Endothelial cell (in vitro differentiated cells): ENCODE results near the gene TYW1. TPM values are rescaled to one million over a fixed set of nuclear protein-coding genes. Genes with fewer than 3 reads are reported as not detected.
"Not testable (repeated sequence)": the region's sequence is repeated elsewhere in the genome, so short reads cannot be mapped to it uniquely, and the experiment has no call there.

Experiments used
- DNase-seq: peaks from one replicate; pipeline ENCODE4 v3.0.0; 2021; ENCODE audit warnings: low spot score
- H3K27ac Mint-ChIP-seq: one replicate; pipeline ENCODE4 v1.8.0; 2021; ENCODE audit warnings: mixed read lengths, inconsistent platforms; ENCODE audit not compliant: unreplicated experiment
- H3K27me3 Mint-ChIP-seq: one replicate; pipeline ENCODE4 v1.8.0; 2021; ENCODE audit warnings: mild to moderate bottlenecking, moderate library complexity, mixed read lengths, inconsistent platforms; ENCODE audit not compliant: unreplicated experiment
- H3K36me3 Mint-ChIP-seq: one replicate; pipeline ENCODE4 v1.8.0; 2021; ENCODE audit warnings: mild to moderate bottlenecking, low read depth, mixed read lengths, inconsistent platforms; ENCODE audit not compliant: unreplicated experiment
- H3K4me1 Mint-ChIP-seq: one replicate; pipeline ENCODE4 v1.8.0; 2021; ENCODE audit warnings: mild to moderate bottlenecking, mixed read lengths, inconsistent platforms; ENCODE audit not compliant: unreplicated experiment
- H3K4me3 Mint-ChIP-seq: one replicate; pipeline ENCODE4 v1.8.0; 2021; ENCODE audit warnings: mild to moderate bottlenecking, mixed read lengths, inconsistent platforms; ENCODE audit not compliant: unreplicated experiment
- H3K9me3 Mint-ChIP-seq: one replicate; pipeline ENCODE4 v1.8.0; 2021; ENCODE audit warnings: mixed read lengths, inconsistent platforms; ENCODE audit not compliant: unreplicated experiment
- total RNA-seq: library from RNA; stranded (reverse); fragmentation: NEBNext Ultra II Directional; extraction: Animal tissue kit (Norgen Biotek cat#: 25700); gene quantifications from one replicate; pipeline ENCODE4 v1.2.1, GENCODE V29; 2021; ENCODE audit not compliant: unreplicated experiment

TYW1 gene
- total RNA-seq, 1 donor from 2014 or later = 12.8 TPM

DNA sequence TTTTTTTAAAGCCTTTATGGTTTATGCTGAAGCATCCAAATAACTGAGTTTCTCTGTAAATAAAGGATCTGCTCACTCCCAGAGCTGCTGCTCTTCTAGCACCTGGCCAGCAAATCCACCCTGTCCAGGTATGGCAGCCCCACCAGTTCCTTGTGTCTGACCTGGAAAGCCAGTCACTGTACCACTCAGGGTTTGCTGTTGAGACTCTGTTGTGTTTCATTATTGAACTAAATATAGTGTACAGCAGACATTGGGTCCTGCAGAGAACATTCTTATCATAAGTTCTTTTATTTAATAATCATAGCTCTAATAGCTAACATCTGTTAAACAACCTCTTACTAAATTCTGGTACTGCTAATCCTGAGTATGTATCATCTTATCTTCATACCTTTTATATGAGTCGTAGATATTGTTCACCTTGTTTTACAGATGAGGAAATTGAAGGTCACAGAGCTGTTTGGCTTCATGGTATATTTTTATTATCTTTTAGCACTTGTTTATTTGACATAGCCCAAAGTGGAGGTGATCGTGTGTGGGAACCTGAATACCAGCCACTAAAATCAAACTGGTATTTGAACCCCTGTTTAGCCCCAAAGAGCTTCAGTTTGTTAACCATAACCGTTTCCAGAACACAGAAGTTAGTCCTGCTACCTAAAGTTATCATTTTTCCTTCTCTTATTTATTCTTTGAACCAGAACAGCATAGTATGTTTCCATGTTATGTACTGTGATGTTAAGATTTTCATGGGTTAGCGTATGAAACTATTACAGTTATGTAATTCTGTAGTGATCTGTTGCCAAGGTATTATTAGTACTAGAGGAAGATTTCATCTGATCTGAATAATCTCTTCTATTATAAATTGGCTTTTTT, 139.2 kb downstream of the TYW1 start:
- not testable (repeated sequence) for H3K4me3 Mint-ChIP-seq, H3K36me3 Mint-ChIP-seq, H3K27ac Mint-ChIP-seq, H3K9me3 Mint-ChIP-seq, H3K4me1 Mint-ChIP-seq, H3K27me3 Mint-ChIP-seq, DNase-seq

DNA sequence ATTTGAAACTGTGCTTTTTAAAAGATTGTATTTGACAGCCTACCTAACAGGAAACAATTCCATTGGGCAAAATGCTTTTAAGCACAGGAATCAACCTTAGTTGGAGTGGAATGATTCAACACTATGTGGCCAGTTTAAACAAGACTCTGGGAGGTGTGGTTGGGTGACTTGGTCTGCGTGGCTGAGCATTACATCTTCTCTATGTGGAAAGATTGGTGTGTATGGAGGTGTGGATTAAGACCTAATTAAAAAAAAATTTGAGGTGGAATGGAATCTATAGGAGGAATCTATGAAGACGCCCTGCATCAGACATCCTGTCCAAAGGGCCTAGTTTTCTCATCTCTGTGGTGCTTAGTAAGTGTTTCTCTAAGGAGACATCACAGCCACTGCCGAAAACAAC, 140.9 kb downstream of the TYW1 start:
- H3K27ac Mint-ChIP-seq, H3K36me3 Mint-ChIP-seq: not testable (repeated sequence)

DNA sequence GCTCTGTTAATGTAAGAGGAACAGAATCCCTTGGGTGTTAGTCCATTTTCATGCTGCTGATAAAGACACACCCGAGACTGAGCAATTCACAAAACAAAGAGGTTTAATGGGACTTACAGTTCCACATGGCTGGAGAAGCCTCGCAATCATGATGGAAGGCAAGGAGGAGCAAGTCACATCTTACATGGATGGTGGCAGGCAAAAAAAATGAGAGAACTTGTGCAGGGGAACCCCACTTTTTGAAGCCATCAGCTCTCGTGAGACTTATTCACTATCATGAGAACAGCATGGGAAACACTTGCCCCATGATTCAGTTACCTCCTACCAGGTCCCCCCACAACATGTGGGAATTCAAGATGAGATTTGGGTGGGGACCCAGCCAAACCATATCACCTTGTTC, 143.2 kb downstream of the TYW1 start:
- H3K4me1 Mint-ChIP-seq, DNase-seq, H3K36me3 Mint-ChIP-seq, H3K27me3 Mint-ChIP-seq, H3K4me3 Mint-ChIP-seq, H3K27ac Mint-ChIP-seq, H3K9me3 Mint-ChIP-seq: not testable (repeated sequence)

More for the DNA sequence above, 140.9 kb downstream of the TYW1 start:
- not testable (repeated sequence) for H3K4me3 Mint-ChIP-seq, H3K27me3 Mint-ChIP-seq, H3K9me3 Mint-ChIP-seq, DNase-seq, H3K4me1 Mint-ChIP-seq

DNA sequence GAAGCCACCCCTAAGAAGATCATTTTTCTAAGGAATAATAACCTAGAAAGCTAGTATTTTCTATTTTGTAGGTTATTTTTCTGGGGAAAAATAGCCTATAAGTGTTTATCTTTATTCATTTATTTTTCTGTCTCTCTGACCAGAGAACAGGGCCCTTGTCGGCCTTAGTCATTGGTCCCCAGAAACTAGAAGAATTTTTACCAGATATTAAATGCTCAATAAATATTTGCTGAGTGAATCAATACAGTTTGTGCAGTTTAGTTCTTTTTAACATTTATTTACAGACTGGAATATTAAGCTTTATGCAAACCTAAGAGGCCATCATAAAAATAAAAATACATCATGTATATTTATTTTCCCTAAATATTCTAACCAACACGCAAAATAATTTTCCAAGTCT, 144.4 kb downstream of the TYW1 start:
- not testable (repeated sequence) for H3K27ac Mint-ChIP-seq, DNase-seq, H3K4me3 Mint-ChIP-seq, H3K4me1 Mint-ChIP-seq, H3K36me3 Mint-ChIP-seq, H3K9me3 Mint-ChIP-seq, H3K27me3 Mint-ChIP-seq

DNA sequence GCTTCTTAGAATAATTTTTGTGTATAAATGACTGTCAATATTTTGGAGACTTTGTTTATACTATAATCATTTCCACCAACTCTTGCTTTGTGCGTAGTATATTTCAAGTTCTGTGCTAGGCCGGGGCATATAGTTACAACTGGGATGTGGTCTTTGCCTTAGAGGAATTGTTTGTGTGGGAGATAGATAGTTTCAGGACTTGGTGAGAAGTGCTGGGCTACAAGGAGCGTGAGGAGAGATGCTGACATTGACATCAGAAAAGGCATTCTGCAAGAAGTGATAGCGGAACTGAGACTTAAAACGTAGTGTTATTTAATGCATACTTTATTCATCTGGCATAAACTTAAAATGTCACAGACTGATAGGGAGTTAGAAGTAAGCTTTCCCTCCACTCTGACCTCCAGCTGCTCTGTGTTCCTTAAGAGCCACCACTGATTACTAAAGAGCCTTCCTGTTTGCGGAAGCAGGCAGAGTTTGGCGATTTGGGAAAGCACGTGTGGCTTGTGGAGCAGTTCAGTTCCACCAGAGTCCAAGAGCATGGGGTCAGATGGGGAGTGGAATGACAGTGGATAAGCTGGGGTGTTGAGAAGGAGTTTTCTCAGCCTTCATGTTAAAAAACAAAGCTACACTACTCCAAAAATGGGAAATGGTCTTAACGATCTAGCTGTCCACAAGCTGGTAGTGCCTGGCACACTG, 146.6 kb downstream of the TYW1 start:
- not testable (repeated sequence) for H3K9me3 Mint-ChIP-seq, DNase-seq, H3K4me1 Mint-ChIP-seq, H3K4me3 Mint-ChIP-seq, H3K27me3 Mint-ChIP-seq, H3K36me3 Mint-ChIP-seq
- H3K27ac Mint-ChIP-seq = peak overlapping the region; percentile 2

DNA sequence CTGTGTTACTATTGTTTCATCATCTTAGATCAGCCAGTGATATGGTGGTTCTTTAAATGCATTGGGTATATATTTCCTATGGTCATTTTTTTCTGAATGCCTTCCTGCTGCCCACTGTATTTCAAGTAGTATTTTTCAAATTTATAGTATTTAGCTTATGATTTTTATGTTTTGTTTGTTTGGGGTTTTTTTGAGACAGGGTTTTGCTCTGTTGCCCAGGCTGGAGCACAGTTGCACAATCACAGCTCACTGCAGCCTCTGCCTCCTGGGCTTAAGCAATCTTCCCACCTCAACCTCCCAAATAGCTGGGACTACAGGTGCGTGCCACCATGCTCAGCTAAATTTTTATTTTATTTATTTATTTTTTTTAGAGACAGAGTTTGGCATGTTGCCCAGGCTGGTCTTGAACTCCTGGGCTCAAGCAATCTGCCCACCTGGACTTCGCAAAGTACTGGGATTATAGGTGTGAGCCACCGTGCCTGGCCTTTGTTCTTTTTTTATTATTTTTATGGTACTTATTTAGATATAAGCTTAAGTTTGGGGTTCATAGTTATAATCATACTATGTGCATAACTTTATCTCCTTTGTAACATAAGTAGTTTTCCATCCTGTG, 149.1 kb downstream of the TYW1 start:
- not testable (repeated sequence) for H3K27me3 Mint-ChIP-seq, H3K27ac Mint-ChIP-seq, DNase-seq, H3K9me3 Mint-ChIP-seq, H3K4me3 Mint-ChIP-seq, H3K4me1 Mint-ChIP-seq, H3K36me3 Mint-ChIP-seq

DNA sequence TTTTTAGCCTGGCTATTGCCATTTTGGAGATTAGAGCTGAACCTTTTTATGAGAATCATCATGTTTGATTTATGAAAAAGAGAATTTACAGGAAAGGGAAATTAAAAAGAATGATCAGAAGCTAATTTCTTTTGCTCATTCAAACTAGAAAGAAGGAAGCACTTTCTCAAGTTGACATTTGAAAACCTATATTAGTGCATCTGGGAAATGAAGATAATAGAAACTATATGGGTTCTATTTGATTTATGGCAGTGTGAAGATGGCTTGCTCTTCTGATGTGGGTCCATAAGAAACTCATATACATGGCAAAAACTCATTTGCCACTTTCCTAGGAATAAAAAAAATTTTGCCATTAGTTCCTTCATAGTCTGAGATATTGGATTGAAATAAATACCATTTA, 152.5 kb downstream of the TYW1 start:
- H3K27me3 Mint-ChIP-seq, H3K27ac Mint-ChIP-seq, H3K4me3 Mint-ChIP-seq, H3K36me3 Mint-ChIP-seq, H3K9me3 Mint-ChIP-seq, DNase-seq, H3K4me1 Mint-ChIP-seq: not testable (repeated sequence)

DNA sequence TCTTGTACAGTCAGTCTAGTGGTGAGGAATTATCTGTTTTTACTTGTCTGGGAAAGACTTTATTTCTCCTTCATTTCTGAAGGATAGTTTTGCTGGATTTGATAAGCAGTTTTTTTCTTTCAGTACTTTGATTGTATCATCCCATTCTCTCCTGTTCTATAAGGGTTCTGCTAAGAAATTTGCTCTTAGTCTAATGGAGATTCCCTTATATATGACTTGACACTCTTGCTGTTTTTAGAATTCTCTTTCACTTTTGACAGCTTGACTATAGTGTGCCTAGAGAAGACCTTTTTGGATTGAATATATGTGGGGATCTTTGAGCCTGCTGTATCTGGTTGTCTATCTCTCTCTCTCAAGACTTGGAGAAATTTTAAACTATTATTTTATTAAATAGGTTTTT, 157.7 kb downstream of the TYW1 start:
- not testable (repeated sequence) for DNase-seq, H3K4me3 Mint-ChIP-seq, H3K4me1 Mint-ChIP-seq, H3K27me3 Mint-ChIP-seq, H3K27ac Mint-ChIP-seq, H3K9me3 Mint-ChIP-seq
- H3K36me3 Mint-ChIP-seq = peaks cover 14% of the 10 kb centered on the region

DNA sequence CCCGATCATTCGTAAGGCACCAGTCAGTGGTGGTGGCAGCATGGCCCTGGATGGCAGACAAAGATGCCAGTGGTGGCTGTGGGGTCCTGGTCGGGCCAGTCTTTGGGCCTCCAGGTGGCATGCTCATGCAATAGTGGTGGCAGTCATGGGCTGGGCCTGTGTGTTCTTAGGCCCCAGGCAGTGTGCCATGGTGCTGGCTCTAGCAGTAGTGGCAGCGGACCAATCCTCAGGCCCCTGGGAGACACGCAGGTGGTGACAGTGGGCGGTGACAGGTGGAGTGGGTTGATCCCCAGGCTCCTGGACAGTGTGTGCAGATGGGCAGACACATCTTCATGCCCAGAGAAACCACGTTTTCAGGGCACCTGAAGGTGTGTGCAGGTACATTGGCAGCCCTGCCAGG, 159.4 kb downstream of the TYW1 start:
- H3K27me3 Mint-ChIP-seq, H3K27ac Mint-ChIP-seq, DNase-seq, H3K4me1 Mint-ChIP-seq, H3K9me3 Mint-ChIP-seq: not testable (repeated sequence)
- Mint-ChIP-seq H3K36me3 (peaks cover 14% of the 10 kb centered on the region), H3K4me3 (peak overlapping the region; percentile 51)

DNA sequence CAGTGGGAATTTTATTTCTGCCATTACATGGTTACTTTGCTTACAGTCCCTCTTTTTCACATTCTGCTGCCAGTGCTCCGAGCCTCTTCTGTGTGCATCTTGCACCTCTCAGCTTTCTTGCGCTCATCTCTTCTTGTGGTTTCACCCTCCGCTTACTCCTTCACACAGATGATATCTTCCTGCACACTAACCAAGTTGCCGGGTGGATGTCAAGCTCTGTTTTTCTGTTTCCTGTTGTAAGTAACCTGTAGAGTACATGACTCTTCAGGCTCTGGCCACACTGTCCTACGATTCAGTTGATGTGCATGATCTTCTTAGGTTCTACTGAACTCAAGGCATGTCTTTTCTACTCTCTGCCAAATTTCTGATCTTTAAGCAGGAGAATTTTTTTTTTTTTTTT, 166.7 kb downstream of the TYW1 start:
- not testable (repeated sequence) for H3K27ac Mint-ChIP-seq, H3K4me3 Mint-ChIP-seq, H3K27me3 Mint-ChIP-seq, DNase-seq, H3K9me3 Mint-ChIP-seq, H3K4me1 Mint-ChIP-seq, H3K36me3 Mint-ChIP-seq

DNA sequence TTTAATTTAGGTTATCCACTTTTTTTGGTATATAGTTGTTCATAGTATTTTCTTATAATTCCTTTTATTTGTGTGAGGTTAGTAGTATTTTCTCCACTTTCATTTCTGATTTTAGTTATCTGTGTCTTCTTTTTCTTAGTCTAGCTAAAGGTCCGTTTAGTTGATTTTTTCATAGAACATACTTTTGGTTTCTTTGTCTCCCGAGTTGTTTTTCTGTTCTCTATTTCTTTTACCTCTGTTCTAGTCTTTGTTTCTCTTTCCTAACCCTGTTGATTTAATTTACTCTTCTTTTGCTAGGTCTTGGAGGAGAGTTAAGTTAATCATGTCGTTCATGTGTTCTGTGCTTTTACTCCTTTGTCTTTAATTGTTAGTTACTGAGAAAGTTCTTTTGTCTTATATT, 174.5 kb downstream of the TYW1 start:
- not testable (repeated sequence) for H3K9me3 Mint-ChIP-seq, DNase-seq, H3K4me3 Mint-ChIP-seq, H3K36me3 Mint-ChIP-seq, H3K27ac Mint-ChIP-seq, H3K27me3 Mint-ChIP-seq, H3K4me1 Mint-ChIP-seq

DNA sequence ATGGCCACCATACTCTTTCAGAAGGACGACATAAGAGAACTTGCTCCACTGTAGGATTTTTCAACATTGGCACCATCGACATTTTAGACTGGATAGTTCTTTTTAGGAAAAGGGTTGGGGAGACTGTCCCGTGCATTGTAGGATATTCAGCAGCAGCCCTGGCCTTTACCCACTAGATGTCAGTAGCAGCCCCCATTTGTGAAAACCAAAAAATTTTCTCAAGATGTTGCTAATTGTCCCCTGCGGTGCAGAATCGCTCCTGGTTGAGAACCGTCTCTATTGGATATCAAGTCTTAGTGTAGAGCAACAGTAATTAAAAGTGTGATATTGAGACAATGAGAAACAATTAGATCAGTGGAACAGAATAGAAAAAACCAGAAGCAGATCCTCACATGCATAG, 180.1 kb downstream of the TYW1 start:
- not testable (repeated sequence) for DNase-seq, H3K4me3 Mint-ChIP-seq, H3K27me3 Mint-ChIP-seq, H3K36me3 Mint-ChIP-seq, H3K4me1 Mint-ChIP-seq, H3K27ac Mint-ChIP-seq, H3K9me3 Mint-ChIP-seq
